Measurements from ENCODE around the gene ACAD8. TPM values are rescaled to one million over a fixed set of nuclear protein-coding genes. Genes with fewer than 3 reads are reported as not detected.
"Not testable (repeated sequence)": the region's sequence is repeated elsewhere in the genome, so short reads cannot be mapped to it uniquely, and the experiment has no call there.

Gene ACAD8
- polyA plus RNA-seq, 1 donor from 2014 or later: 68.8 TPM

GRCh38 chr11:134281635-134282034 lies 28.3 kb downstream of the ACAD8 start:
- not testable (repeated sequence) for H3K36me3 ChIP-seq (ENCODE audit: insufficient read depth, low read length); H3K27ac ChIP-seq (ENCODE audit: low read length); H3K9me2 ChIP-seq (ENCODE audit: insufficient read depth, low read length); H3K79me2 ChIP-seq (replicated peaks; ENCODE audit: insufficient read depth, low read length); H3F3A ChIP-seq (ENCODE audit: insufficient read depth, low read length, poor library complexity, severe bottlenecking); H2AFZ ChIP-seq (ENCODE audit: low read depth, low read length); H3K4me3 ChIP-seq (ENCODE audit: low read length); H3K9ac ChIP-seq (ENCODE audit: low read length); H3K4me2 ChIP-seq (ENCODE audit: low read length); H3K9me3 ChIP-seq (ENCODE audit: low read length); H4K20me1 ChIP-seq (ENCODE audit: insufficient read depth)
- peaks cover 25% of the 10 kb centered on the region for H3K27me3 ChIP-seq (ENCODE audit: insufficient read depth, low read depth, low read length)

DNA sequence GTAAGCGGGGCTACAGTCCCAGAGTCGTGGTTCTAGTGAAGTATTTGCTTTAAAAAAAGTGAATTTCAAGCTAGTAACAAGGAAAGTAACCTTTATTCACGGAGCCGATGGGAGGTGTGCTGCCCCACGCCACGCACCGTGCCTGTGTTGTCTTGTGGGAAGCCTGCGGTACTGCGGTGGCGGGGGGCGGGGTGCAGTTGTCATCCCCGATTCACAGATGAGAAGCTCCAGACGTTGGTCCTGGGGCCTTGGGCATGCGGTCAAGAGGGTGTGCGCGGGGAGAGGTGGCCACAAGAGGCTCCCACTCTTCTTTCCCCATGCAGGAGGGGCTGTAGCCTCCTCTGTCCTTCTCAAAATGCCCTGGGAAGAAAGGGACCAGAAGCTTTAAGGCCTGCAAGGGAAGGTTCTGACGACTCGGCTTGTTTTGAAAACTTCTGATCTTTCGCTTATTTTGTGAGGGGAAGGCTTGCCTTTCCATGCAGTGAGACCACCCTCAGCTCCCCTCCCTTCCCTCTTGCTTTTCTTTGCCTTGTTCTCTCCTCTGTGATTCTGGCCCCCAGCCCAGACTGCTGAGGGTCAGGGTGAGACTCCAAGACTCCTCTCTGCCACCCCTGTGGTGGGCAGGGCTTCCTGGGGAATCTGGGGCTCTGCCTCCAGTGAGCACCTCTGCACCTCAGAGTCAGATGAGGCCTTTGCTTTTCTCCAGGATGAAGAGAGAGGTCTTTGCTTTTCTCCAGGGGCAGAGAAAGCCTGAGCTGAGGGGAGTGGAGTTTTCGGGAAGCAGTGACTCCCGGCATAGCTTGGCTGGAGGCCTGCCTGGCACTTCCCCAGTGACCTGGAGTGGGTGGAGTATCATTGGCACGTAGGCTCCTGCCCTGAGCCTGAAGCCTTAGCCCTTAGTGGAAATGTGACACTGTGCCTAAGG lies 29.0 kb downstream of the ACAD8 start:
- no peak overlapping the region for H3K9ac ChIP-seq (ENCODE audit: low read length)
- no peaks in the 10 kb centered on the region for H4K20me1 ChIP-seq (ENCODE audit: insufficient read depth)
- peaks cover 18% of the 10 kb centered on the region for H3K27me3 ChIP-seq (ENCODE audit: insufficient read depth, low read depth, low read length)
- no peaks in the 10 kb centered on the region for H3K36me3 ChIP-seq (ENCODE audit: insufficient read depth, low read length)
- no peak overlapping the region for H2AFZ ChIP-seq (ENCODE audit: low read depth, low read length)
- no peak overlapping the region for H3K4me2 ChIP-seq (ENCODE audit: low read length)
- no peaks in the 10 kb centered on the region for H3K9me2 ChIP-seq (ENCODE audit: insufficient read depth, low read length)
- H3F3A ChIP-seq (ENCODE audit: insufficient read depth, low read length, poor library complexity, severe bottlenecking): no peaks in the 10 kb centered on the region
- H3K27ac ChIP-seq (ENCODE audit: low read length): no peak overlapping the region
- no peak overlapping the region for H3K4me3 ChIP-seq (ENCODE audit: low read length)
- H3K79me2 ChIP-seq (replicated peaks; ENCODE audit: insufficient read depth, low read length): no peaks in the 10 kb centered on the region
- TF ChIP-seq POLR2AphosphoS5 (IDR thresholded peaks at IDR 0.05) (no peak), MXI1 (conservative IDR thresholded peaks at IDR 0.05; ENCODE audit: poor library complexity, severe bottlenecking) (no peak), SMC3 (conservative IDR thresholded peaks at IDR 0.05; ENCODE audit: poor library complexity) (no peak), RAD21 (conservative IDR thresholded peaks at IDR 0.05) (no peak), EP300 (conservative IDR thresholded peaks at IDR 0.05; ENCODE audit: poor library complexity, severe bottlenecking) (no peak), EZH2 (IDR thresholded peaks at IDR 0.05; ENCODE audit: borderline replicate concordance, insufficient read depth, low read length, poor library complexity, severe bottlenecking) (no peak), CTCF (IDR thresholded peaks at IDR 0.05; ENCODE audit: poor library complexity, severe bottlenecking) (no peak)
- peaks cover 5% of the 10 kb centered on the region for H3K9me3 ChIP-seq (ENCODE audit: low read length)

GRCh38 chr11:134283461-134284230 lies 30.3 kb downstream of the ACAD8 start:
- TF ChIP-seq CTCF (IDR thresholded peaks at IDR 0.05; ENCODE audit: poor library complexity, severe bottlenecking): no peak
- TF ChIP-seq SMC3 (conservative IDR thresholded peaks at IDR 0.05; ENCODE audit: poor library complexity): no peak
- TF ChIP-seq EP300 (conservative IDR thresholded peaks at IDR 0.05; ENCODE audit: poor library complexity, severe bottlenecking): no peak
- TF ChIP-seq MXI1 (conservative IDR thresholded peaks at IDR 0.05; ENCODE audit: poor library complexity, severe bottlenecking): no peak
- TF ChIP-seq EZH2 (IDR thresholded peaks at IDR 0.05; ENCODE audit: borderline replicate concordance, insufficient read depth, low read length, poor library complexity, severe bottlenecking): no peak
- TF ChIP-seq, protein P1, sequence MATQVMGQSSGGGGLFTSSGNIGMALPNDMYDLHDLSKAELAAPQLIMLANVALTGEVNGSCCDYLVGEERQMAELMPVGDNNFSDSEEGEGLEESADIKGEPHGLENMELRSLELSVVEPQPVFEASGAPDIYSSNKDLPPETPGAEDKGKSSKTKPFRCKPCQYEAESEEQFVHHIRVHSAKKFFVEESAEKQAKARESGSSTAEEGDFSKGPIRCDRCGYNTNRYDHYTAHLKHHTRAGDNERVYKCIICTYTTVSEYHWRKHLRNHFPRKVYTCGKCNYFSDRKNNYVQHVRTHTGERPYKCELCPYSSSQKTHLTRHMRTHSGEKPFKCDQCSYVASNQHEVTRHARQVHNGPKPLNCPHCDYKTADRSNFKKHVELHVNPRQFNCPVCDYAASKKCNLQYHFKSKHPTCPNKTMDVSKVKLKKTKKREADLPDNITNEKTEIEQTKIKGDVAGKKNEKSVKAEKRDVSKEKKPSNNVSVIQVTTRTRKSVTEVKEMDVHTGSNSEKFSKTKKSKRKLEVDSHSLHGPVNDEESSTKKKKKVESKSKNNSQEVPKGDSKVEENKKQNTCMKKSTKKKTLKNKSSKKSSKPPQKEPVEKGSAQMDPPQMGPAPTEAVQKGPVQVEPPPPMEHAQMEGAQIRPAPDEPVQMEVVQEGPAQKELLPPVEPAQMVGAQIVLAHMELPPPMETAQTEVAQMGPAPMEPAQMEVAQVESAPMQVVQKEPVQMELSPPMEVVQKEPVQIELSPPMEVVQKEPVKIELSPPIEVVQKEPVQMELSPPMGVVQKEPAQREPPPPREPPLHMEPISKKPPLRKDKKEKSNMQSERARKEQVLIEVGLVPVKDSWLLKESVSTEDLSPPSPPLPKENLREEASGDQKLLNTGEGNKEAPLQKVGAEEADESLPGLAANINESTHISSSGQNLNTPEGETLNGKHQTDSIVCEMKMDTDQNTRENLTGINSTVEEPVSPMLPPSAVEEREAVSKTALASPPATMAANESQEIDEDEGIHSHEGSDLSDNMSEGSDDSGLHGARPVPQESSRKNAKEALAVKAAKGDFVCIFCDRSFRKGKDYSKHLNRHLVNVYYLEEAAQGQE (IDR thresholded peaks at IDR 0.05; ENCODE audit: borderline replicate concordance): no peak
- no peak for TF ChIP-seq RAD21 (conservative IDR thresholded peaks at IDR 0.05)
- TF ChIP-seq TAF1 (IDR thresholded peaks at IDR 0.05; ENCODE audit: low read depth): no peak
- TF ChIP-seq POLR2AphosphoS5 (IDR thresholded peaks at IDR 0.05): no peak
- no peak overlapping the region for H3K27ac ChIP-seq (ENCODE audit: low read length)
- no peak overlapping the region for H3K4me2 ChIP-seq (ENCODE audit: low read length)

More at GRCh38 chr11:134283461-134284230, 30.3 kb downstream of the ACAD8 start:
- no peak overlapping the region for H3K9ac ChIP-seq (ENCODE audit: low read length)
- H3K9me2 ChIP-seq (ENCODE audit: insufficient read depth, low read length): no peaks in the 10 kb centered on the region
- H3F3A ChIP-seq (ENCODE audit: insufficient read depth, low read length, poor library complexity, severe bottlenecking): no peaks in the 10 kb centered on the region
- H3K9me3 ChIP-seq (ENCODE audit: low read length): no peaks in the 10 kb centered on the region
- no peaks in the 10 kb centered on the region for H4K20me1 ChIP-seq (ENCODE audit: insufficient read depth)
- no peak overlapping the region for H3K4me3 ChIP-seq (ENCODE audit: low read length)
- no peaks in the 10 kb centered on the region for H3K36me3 ChIP-seq (ENCODE audit: insufficient read depth, low read length)
- H2AFZ ChIP-seq (ENCODE audit: low read depth, low read length): no peak overlapping the region
- no peaks in the 10 kb centered on the region for H3K79me2 ChIP-seq (replicated peaks; ENCODE audit: insufficient read depth, low read length)
- peaks cover 5% of the 10 kb centered on the region for H3K27me3 ChIP-seq (ENCODE audit: insufficient read depth, low read depth, low read length)
